ENCODE data around the gene SMYD3. TPM values are rescaled to one million over a fixed set of nuclear protein-coding genes. Genes with fewer than 3 reads are reported as not detected.

Gene SMYD3
- total and polyA plus RNA-seq, 2 donors (not counting 3 experiments of a cell fraction or from before 2014, with no cell fraction given) = 16.0 to 32.1 TPM

DNA sequence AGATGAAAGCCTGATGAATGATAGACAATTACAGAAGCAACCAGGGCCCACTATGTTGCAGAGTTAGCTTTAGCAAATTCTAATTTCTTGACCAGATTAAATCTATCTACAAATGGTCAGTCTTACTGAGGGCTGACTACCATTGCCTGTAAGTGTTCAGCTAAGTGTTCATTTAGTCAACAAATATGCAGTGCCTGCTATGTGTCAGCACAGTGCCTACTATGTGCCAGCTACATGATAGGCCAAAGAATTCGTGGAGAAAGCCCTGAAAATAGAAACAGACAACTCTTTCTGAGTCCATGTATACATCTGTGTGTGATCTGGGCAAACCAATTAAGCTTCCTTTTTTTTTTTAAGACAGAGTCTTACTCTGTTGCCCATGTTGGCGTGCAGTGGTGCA, 212.8 kb downstream of the SMYD3 start:
- no TSS peak for BruUV-seq (replicated peaks)
- Histone ChIP-seq H3K4me2 (ENCODE audit: insufficient read depth, low read length) (no peak overlapping the region), H3K27me3 (ENCODE audit: control insufficient read depth in 2 of 2, insufficient read depth in 2 of 2, low read length in 2 of 2) (no peaks in the 10 kb centered on the region), H3K4me3 (replicated peaks in 1 of 3; ENCODE audit: insufficient read depth in 1 of 3, low read depth in 1 of 3, low read length in 3 of 3) (no peak overlapping the region), H3K9ac (replicated peaks; ENCODE audit: extremely low read depth, insufficient read depth, low read length) (no peak overlapping the region), H3K9me1 (replicated peaks; ENCODE audit: control insufficient read depth, extremely low read depth, insufficient read depth, low read length) (no peaks in the 10 kb centered on the region), H3K36me3 (ENCODE audit: control insufficient read depth in 2 of 2, extremely low read depth in 1 of 2, insufficient read depth in 2 of 2, low read length in 2 of 2) (no peaks in the 10 kb centered on the region), H3K79me2 (ENCODE audit: control insufficient read depth, insufficient read depth, low read length) (no peaks in the 10 kb centered on the region), H3K9me3 (replicated peaks; ENCODE audit: control insufficient read depth, insufficient read depth, low read length) (no peaks in the 10 kb centered on the region), H3K27ac (ENCODE audit: insufficient read depth, low read depth, low read length) (no peak overlapping the region), H3K4me1 (ENCODE audit: control insufficient read depth, extremely low read depth, insufficient read depth, low read length) (peaks cover 36% of the 10 kb centered on the region), H4K20me1 (replicated peaks; ENCODE audit: control insufficient read depth, extremely low read depth, insufficient read depth, low read length) (no peaks in the 10 kb centered on the region), H2AFZ (ENCODE audit: low read depth, low read length) (no peak overlapping the region)
- ChIA-PET CTCF (no interaction called here), POLR2A (no interaction called here)
- TF ChIP-seq EZH2 (IDR thresholded peaks at IDR 0.05; ENCODE audit: borderline replicate concordance, low read depth, low read length, severe bottlenecking) (no peak), GATA2 (IDR thresholded peaks at IDR 0.05; ENCODE audit: insufficient read depth, insufficient read length, low read depth, low read length) (no peak), FOS (IDR thresholded peaks at IDR 0.05; ENCODE audit: borderline replicate concordance, insufficient read depth, low read length) (no peak), POLR2AphosphoS5 (IDR thresholded peaks at IDR 0.05; ENCODE audit: insufficient read depth, low read depth, low read length) (no peak), CTCF (IDR thresholded peaks at IDR 0.05; ENCODE audit: extremely low read depth in 1 of 2, insufficient read depth in 1 of 2, low read depth in 1 of 2, low read length in 2 of 2) (no peak), MYC (IDR thresholded peaks at IDR 0.05; ENCODE audit: low read depth, low read length) (no peak), JUN (IDR thresholded peaks at IDR 0.05; ENCODE audit: borderline replicate concordance, insufficient read depth, insufficient read length, low read depth) (no peak), POLR2A (IDR thresholded peaks at IDR 0.05; ENCODE audit: low read depth, low read length) (no peak)
- intact Hi-C loops (cut with micrococcal nuclease) (no loop called here), dilution Hi-C loops (cut with MboI; ENCODE audit: extremely low pct_ligation_motif_present, low sequenced_read_pairs) (no loop called here)
- FAIRE-seq (no peak), DNase-seq (ENCODE audit: low read depth, low spot score) (no peak)
